ENCODE results near the gene UBE2O.
A peak's percentile ranks its signal among the peaks of the same experiment; 100 is the strongest.

Gene UBE2O

DNA sequence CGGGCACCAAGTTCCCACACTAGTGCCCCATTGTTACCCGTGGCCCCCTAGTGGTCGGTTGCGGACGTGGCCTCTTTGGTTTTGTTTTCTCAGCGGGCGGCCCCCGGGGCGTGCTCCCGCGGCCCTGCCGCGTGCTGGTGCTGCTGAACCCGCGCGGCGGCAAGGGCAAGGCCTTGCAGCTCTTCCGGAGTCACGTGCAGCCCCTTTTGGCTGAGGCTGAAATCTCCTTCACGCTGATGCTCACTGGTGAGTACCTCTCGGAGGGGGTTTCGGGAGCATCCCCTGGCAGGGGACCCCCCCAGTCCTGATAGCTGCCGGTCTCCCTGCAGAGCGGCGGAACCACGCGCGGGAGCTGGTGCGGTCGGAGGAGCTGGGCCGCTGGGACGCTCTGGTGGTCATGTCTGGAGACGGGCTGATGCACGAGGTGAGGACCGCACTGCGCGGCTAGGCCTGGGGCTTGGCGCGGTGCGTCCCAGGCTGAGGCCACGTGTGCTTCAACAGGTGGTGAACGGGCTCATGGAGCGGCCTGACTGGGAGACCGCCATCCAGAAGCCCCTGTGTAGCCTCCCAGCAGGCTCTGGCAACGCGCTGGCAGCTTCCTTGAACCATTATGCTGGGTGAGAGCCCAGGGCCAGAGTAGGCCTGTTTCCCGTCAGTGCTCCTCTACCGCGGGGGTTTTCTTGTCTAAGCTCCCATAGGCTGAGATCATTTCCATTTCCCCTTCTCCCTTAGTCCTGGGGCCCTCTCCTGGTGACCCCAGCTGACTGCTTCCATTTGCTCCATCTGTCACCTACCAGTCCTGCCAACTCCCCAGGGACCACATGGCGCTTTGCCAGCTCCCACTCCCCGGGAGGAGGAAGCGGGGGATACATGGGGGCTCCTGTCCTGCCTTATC, 66.8 kb downstream of the UBE2O start:
- ATAC-seq = peak; percentile 31 to 36

DNA sequence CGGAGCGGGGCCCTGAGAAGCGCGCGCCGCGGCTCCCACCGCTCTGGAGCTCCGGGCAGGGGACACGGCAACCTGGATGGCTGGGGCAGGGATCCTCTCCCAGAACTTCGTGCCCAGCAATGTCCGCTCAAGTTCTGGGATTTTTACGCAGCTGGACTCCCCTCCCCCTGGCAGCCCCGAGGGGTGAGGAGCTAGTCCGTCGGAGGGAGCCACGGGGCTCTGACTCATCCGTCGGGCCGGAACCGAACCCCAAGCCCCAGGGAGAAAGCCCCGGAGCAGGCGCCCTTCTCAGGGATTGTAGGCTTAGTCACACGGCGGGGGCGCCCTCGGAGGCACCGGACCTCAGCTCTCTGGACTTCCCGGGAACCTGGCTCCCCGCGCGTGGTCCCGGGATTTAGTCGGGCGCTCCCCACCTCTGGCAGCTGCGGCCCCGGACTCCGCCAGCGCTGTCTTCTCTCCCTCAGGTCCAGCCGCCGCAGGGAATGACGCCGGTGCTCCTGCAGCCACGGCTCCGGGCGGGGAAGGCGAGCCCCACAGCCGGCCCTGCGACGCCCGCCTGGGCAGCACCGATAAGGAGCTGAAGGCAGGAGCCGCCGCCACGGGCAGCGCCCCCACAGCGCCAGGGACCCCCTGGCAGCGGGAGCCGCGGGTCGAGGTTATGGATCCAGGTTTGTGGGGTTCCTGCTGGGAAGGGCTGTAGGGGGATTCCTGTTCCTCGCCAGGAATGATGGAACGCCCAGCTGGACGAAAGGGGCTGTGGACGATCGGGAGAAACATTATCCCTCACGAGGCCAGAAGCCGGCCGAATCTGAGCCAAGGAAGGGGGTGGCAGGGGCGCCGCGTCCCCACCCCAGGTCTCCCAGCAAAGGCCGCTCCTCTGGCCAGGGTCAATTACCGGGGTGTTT, 67.7 kb downstream of the UBE2O start:
- ATAC-seq = no peak

DNA sequence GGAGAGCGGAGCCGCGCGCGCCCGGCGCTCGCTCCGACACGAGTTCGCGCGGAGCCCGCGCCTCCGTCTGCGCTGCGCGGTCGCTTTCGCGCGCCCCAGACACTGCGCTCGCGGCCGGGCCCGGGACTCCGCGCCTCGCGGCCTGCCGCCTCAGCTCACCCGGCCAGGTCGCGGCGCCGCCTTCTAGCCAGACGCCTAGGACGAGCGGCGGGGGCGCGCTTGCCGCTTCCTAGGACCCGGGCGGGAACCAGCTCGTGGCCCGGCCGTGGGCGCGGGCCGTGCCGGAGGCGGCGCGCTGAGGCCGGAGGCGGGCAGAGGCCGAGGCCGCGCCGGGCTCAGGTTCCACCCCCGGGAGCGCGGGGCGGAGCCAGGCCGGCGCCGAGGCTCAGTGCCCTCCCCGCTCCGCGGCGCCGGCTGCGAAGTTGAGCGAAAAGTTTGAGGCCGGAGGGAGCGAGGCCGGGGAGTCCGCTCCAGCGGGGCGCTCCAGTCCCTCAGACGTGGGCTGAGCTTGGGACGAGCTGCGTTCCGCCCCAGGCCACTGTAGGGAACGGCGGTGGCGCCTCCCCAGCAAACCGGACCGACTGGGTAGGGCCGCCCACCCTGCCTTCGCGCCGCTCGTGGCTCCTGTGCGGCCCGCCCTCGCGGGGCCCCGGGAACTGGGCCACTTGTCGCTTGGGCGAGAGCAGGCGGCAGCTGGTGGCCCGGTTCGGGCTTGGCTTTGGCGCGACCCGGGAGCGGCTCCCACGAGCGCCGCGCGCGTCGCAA, 68.5 kb downstream of the UBE2O start, which contains the start of gene SPHK1:
Gene SPHK1 (plus strand): TSS at position 388 of the 765 bp plus-strand sequence. CDS start 1,036 bp downstream, outside the sequence.
- ATAC-seq = peak; percentile 62 to 64

DNA sequence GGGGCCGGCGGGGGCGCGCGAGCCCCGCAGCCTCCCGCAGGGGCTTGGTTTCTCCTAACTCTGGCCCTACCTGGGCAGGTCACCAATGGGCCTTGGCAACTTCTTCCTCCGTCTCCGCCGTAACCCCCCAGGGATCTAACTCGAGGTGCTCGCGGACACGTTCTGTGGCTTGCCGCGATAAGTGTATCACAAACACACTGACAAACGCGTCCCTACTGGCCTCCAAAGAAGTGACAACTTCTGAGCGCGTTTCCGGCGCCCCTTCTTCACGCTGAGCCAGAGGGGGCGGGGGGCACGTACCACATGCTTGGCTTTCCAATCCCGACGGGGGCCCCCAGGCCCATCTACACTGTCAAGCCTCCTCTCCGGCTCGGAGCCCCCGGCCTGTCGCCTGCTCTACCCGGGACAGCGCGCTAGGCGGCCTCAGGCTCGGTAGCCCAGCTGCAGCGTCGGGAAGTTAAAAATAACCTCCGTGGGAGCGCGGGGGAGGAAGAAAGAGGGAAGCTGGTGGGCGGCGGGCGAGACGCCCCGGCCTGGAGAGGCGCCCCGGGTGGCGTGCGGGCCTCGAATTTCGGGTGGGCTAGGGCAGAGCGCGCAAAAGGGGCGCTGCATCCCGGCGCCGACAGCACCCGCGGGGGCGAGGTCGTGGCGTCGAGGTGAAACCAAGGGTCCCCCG, 69.3 kb downstream of the UBE2O start:
- peak; percentile 28 to 34 for ATAC-seq

DNA sequence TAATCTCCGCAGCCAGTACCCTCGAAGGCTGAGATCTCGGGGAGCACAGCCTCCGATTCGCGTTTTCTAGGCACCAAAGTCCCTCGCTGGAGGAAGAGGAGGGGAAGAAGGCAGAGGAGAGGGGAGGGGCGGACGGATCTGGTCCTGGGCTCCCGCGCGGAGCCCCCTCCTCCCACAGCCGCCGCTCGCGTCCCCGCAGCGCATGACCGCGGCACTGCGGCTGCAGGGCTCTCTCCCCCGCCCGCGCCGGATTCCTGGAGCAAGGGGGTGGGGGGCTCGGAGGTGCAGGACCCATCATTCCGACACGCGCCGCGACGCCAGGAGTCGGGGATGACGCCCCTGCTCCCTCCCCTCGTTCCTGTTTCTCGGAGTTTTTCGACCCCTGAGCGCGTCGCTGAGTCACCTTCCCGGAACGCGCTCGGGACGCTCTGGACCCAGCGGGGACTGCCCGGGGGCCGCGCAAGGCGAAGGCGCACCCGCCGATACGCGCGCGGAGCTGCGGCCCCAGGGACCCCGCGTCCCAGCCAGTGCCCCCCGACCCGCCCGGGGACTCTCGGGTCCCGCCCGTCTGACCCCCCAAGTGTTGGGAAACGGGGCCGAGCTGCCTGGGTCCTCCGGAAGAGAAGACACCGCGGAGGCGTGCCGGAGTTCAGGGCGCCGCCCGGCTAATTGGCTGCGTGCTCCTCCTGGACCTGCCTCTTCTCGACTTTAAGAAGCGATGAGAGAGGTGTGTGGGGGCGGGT, 70.0 kb downstream of the UBE2O start:
- ATAC-seq = peak; percentile 68

DNA sequence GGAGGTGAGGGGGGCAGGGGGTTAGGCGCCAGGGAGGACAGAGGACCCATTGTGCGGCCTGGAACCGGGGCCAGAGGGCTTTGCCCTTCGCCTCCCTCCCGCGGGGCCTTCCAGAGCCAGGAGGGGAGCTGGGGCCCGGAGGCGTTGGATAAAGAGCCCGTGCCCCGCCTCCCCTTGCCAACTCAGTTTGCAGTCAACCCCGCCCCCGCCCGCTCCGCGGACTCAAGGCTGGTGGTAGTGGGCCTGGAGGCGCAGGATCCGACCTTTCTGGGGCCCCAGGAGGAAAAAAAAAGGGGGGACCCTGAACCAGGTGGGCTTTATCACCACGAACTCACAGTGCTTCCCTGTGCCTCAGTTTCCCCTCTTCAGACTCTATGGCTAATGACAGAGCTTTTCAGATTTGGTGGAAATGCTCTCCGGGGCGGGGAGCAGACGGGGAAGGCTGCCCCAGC, 70.6 kb downstream of the UBE2O start:
- ATAC-seq = no peak

DNA sequence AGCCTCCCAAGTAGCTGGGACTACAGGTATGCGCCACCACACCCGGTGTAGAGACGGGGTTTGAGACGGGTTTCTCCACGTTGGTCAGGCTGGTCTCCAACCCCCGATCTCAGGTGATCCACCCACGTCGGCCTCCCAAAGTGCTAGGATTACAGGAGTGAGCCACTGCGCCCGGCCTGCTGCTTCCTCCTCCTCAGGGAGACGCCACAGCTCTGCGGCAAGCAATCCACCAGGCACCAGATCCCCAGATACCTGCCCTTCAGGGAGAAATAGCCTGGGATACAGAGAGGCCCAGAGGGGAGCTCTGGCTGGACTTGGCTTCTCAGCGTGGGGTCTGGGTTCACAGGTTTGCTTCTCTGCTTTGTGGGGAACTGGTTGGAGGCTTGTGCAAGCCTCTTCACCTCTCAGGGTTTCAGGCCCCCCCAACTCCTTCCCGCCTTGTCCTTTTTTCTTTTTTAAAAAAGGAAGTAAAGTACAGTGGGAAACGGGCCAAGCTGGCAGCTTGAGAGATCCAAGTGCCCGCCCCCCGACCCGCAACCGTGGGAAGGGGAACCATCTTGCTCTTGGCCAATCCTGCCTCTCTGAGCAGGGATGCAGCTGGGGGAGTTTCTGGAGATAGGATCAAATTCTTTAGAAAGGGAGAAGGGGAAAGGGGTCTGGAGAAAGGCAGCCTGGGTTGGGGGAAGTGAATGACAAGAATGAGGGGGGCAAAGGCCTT, 71.2 kb downstream of the UBE2O start:
- ATAC-seq = no peak

DNA sequence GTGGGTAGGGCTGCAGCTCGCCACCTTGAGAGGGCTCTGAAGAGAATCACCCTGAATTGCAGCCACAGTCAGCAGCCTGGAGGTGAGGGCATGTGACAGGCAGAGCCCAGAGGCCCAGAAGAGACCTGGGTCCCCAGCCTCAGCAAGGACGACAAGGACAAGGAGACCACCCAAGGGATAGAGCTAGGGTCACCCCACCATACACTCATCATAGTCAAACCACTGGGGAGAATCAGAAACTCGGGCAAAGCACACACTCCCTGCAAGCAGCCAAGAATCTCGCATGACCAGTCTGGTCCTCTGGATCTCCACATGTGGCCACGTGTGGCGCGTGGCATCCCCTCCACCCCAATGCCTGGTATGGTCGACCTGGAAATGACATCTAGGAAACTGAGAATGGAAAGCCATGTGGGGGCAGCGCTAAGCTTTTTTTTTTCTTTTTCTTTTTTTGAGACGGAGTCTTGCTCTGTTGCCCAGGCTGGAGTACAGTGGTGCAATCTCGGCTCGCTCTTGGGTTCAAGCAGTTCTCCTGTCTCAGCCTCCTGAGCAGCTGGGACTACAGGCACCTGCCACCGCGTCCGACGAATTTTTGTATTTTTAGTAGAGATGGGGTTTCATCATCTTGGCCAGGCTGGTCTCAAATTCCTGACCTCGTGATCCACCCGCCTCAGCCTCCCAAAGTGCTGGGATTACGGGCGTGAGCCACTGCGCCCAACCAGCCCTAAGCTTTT, 73.1 kb downstream of the UBE2O start:
- no peak for ATAC-seq

DNA sequence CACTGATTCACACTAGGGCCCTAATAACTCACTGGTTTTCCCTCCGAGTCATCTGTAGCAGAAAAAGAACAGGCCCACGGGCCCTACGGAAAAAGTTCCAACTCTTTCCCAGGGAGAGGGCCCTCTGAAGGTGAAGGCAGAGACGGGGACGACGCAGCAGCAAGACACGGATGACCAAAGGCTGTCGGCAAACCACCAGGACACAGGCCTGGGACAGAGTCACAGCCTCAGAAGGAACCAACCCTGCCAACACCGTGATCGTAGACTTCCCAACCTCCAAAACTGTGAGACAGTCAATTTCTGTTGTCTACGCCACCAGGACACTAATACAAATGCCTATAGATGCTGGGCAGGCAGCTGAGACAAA, 73.7 kb downstream of the UBE2O start:
- ATAC-seq = no peak

DNA sequence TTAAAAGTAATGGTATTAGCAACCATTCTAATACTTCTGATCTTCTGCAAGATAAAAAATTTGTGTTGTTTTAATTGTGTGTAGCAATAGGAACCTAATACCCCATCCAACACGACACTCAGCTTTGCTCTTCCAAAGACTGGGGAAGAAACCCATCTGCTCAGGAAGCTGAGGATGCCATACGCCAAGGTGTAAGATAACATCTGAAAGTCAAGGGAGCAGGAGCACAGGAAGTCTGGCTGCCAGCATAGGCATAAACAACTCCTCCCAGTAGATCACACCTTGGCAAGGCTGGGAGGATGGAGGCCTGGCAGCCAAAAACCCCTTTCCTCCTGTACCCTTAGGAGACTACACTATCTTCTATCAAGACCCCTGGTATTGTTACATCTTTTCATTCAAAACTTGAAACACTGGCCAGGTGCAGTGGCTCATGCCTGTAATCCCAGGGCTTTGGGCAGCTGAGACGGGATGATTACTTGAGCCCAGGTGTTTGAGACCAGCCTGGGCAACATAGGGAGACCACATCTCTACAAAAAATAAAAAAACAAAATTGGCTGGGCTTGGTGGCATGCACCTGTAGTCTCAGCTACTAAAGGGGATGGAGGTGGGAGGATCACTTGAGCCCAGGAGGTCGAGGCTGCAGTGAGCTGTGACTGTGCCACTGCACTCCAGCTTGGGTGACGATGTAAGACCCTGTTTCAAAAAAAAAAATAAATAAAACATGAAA, 74.2 kb downstream of the UBE2O start:
- no peak for ATAC-seq

DNA sequence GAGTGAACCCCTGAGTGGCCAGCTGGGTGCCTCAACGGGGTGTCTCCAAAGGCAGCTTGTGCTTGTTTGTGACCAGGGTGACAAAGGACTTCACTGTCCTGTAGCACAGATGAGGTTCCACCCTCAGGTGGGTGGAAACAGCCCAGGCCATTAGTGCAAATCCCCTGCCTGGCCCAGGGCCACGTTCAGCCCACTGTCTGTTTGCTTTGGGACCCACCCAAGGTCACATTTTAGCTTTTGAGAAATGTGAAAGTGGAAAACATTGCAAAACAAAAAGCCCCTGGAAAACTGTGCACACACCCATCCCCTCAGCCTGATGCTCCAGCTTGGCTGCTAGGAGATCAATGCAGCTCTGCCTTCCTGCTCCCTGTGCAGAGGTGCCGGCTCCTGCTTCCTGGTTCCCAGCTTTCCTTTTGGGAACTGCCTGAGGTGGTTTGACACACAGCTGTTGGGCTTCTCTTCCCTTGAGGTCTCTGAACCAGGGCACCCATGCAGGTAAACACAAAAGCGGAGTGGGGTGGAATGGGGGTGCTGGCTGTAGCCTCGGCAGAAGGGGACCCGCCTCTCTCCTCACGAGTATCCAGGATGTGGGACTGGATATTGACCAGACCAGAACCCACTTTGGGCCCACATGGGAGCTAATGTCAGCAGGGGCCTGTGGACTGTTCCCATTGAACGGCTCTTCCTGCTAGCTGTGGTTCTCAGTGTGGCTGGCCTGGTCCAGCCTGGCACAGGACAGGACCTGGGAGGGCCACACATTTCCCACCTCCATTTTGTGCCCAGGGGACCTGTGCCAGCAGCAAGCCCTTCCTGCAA, 76.4 kb downstream of the UBE2O start:
- ATAC-seq = no peak

DNA sequence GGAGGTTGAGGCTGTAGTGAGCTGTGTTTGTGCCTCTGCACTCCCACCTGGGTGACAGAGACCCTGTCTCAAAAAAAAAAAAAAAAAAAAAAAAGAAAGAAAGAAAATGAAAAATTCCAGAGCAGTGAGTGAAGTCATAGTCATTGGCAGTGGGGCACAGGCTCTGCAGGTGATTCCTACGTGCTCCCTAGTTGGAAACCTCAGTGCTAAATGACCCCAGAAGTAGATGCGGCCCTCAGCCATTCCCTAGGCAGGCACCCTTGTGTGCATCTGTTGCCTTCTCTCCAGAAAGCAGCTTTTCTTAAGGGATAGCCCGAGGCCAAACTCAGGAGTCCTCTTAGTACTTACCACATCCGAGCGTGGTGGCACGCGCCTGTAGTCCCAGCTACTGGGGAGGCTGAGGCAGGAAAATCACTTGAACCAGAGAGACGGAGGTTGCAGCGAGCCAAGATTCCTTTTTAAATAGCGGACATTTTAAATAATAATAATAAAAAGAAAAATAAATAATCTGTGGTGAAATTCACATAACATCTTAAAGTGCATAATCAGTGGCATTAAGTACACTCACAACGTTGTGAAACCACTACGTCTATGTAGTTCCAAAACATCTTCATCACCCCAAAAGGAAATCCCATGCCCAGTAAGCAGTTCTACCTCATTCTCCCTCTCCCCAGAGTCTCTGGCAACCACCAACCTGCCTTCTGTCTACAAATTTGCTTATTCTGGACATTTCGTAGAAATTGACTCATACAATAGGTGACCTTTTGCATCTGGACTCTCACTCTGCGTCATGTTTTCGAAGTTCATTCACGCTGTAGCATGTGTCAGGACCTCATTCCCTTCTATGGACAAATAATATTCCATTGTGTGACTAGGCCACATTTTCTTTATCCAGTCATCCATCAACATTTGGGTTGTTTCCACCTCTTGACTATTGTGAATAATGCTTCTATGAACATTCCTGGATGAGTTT, 81.0 kb downstream of the UBE2O start:
- peak in 1 of 2 donors; percentile 20 for ATAC-seq

DNA sequence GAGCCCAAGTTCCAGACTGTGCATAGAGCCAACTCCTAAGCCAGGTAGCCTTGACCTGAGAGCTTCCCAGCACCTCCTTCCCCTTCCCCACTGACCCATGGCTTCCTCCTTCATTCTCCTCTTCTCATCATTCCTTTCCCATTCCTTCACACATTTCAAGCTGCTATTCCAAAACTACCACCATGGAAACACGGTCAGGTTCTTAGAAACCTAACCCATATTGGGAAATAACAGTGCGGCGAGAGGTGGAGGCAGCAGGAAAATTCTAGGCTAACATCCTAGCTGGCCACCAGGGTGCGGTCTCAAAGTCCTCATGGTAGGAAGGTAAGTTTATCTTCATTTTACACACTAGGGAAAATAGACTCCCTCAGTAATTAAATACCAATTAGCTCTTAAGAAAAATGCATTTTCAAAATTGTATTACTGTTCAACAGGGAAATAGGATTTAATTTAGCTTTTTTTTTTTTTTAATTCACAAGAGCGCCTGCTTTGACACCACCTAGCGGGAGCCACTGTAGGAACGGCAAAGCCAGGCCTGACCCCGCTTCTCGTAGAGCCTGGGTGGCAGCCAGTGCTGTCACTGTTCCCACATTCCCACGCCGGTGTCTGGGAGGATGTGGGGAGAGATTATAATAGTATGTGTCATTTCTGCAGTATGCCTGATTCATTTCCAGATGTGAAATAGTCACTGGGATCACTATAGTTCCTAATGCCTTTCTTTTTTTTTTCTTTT, 82.5 kb downstream of the UBE2O start:
- no peak for ATAC-seq

DNA sequence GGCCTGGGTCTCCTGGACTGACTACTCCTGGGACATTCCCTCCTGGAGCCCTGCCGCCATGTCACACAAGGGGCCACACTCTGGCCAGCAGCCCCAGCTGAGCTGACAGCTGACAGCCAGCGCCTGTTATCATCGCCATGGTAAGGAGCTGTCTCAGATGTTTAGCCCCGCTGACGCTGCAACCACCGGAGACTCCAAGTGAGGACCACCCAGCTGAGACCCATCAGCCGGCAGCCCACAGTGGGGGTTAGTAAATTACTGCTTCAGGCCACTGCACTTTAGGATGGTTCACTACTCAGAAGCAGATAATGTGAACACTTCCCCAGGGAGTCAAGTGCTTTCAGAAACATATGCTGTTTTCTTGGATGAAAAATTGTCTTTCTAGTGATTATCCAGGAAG, 83.1 kb downstream of the UBE2O start:
- ATAC-seq = no peak

DNA sequence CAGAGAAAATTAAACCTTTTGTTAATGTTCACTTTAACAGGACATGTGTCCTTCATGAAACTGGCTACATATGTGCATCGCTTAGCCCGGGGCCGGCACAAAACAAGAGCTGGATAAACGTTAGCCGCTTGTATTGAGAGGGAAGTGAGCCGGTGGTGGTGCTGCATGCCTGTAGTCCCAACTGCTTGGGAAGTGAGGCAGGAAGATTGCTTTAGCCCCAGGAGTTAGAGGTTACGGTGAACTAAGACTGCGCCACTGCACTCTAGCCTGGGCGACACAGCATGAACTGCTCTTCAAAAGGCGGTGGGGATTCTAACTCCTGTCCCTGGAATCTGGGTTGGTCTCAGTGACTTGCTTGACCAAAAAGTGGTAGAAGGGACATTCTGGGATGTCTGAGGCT, 83.6 kb downstream of the UBE2O start:
- no peak for ATAC-seq

DNA sequence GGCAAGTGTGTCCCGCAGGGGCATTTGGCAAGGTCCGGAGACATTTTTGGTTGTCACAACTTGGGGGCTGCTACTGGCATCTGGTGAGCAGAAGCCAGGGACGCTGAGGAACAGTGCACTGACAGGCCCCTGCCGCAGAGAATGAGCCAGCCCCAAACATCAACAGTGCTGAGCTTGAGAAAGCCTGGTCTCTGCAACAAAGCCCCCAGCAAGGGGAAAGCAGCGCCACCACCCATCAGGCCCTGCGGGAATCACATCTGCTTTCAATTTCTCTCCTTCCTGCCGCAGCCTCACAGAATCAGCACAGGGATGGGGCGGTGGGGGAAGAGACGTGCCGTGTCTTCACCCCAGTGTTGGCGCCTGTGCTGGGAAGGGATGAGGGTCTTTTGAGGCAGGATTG, 84.4 kb downstream of the UBE2O start:
- no peak for ATAC-seq

All from activated CD4-positive, CD25-positive, alpha-beta regulatory T cell treated with anti-CD3 and anti-CD28 coated beads, Interleukin-2, amount 50 U/mL, for 24 hours (primary cell).